Thymus (tissue), 11 donors: Measurements from ENCODE around the gene LCN12. TPM values are rescaled to one million over a fixed set of nuclear protein-coding genes. Genes with fewer than 3 reads are reported as not detected.

Source experiments
- DNase-seq, 9 donors: peaks; one replicate each; pipeline ENCODE4 v3.0.0-alpha.2; 2013; ENCODE audit warnings: low spot score in 9 of 9, low read depth in 6 of 9, missing footprints in 1 of 9
- H3K27ac ChIP-seq, 2 donors: one replicate each; pipeline ENCODE4 v1.5.1; 2013; ENCODE audit warnings: control low read depth in 1 of 2, low read depth in 1 of 2, low read length in 1 of 2, mild to moderate bottlenecking in 1 of 2, moderate library complexity in 1 of 2
- H3K27me3 ChIP-seq, 2 donors: one replicate each; pipeline ENCODE4 v1.5.1; 2013; ENCODE audit warnings: low read length in 1 of 2; ENCODE audit not compliant: control insufficient read depth in 2 of 2, insufficient read depth in 1 of 2
- H3K36me3 ChIP-seq, 2 donors: one replicate each; pipeline ENCODE4 v1.5.1; 2013; ENCODE audit warnings: low read length in 1 of 2, mild to moderate bottlenecking in 1 of 2, moderate library complexity in 1 of 2; ENCODE audit not compliant: control insufficient read depth in 2 of 2, insufficient read depth in 2 of 2
- H3K4me1 ChIP-seq, 2 donors: one replicate each; pipeline ENCODE4 v1.5.1; 2013; ENCODE audit warnings: low read length in 2 of 2; ENCODE audit not compliant: control insufficient read depth in 2 of 2, insufficient read depth in 2 of 2
- H3K4me3 ChIP-seq, 2 donors: one replicate each; pipeline ENCODE4 v1.5.1; 2013; ENCODE audit warnings: low read length in 2 of 2, control low read depth in 1 of 2, mild to moderate bottlenecking in 1 of 2
- H3K9me3 ChIP-seq, 2 donors: one replicate each; pipeline ENCODE4 v1.5.1; 2013; ENCODE audit warnings: low read length in 1 of 2, mild to moderate bottlenecking in 1 of 2; ENCODE audit not compliant: control insufficient read depth in 2 of 2, insufficient read depth in 1 of 2
- WGBS: extraction: QIAGEN DNeasy Blood & Tissue Kit; methylation state at CpG from one replicate; pipeline ENCODE4 v1.1.7; 2013; 5-methylcytosine and 5-hydroxymethylcytosine counted together
- polyA plus RNA-seq: library from polyadenylated mRNA; stranded (reverse); fragments of 200-250 nt; gene quantifications from one replicate; pipeline ENCODE4 v1.2.3, GENCODE V29; 2013
- total RNA-seq: library from RNA; stranded (reverse); fragments of 120-200 nt; gene quantifications from one replicate; pipeline ENCODE4 v1.2.4, GENCODE V29; 2013
- donor health status: healthy.

The LCN12 gene
- total and polyA plus RNA-seq, 2 donors, result 4.2 to 14.4 TPM

DNA sequence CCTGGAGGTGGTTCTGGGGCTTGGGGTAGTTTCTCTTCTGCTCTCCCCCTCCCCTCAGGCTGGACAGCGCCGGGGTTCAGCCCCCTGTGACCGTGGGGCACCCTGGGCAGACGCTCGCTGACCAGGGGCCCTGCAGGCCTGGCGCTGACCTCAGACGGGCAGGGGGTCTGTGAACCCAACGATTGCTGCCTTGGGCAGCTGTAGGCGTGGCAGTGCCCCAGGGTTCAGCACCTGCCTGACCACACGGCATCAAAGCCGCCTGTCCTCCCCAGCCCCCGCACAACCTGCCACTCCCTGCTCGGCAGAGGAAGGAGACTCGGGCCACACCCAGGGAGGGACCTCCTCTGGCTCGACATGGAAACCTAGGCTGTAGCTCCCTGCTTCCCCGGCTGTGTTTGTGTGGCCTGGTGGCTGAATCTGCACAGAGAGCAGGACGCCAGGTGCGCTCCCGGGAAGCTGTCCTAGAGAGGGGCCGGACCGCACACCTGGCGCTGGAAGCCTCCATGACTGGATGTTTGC lies 12.2 kb downstream of the LCN12 start:
- Histone ChIP-seq H3K9me3 (peaks cover 0 to 4% of the 10 kb centered on the region in 2 donors), H3K27ac (no peak overlapping the region), H3K4me3 (no peak overlapping the region), H3K4me1 (peaks cover 32 to 64% of the 10 kb centered on the region in 2 donors), H3K36me3 (no peaks in the 10 kb centered on the region), H3K27me3 (peaks cover 0 to 3% of the 10 kb centered on the region in 2 donors)
- DNase-seq, result no peak
- WGBS, result 91% methylated on average over 22 of the region's 22 CpGs

DNA sequence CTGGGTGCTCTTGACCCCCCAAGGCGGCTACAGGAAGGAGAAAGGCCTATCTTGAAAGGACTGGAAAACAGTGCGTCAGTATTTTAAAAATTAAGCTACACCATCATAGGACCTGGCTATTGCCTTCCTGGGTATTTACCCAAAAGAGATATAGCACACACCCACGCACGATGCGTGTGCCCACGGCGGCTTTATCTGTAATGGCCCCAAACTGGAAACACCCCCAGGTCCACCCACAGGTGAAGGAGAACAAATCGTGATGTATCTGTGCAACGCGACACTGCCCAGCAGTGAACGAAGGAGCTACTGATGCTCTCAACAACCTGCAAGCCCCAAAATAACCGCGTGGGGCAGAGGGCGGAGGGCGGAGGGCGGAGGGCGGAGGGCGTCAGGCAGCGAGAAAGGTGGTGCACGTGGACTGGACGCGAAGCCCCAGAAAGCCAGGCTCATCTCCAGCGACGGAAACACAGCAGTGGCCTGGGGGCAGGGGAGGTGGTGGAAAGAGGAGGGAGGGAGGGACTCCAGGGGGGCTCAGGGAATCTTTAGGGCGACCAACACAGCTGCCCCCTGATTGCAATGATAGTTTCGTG lies 12.9 kb downstream of the LCN12 start:
- Histone ChIP-seq H3K27ac (peak overlapping the region in 1 of 2 donors; percentile 26), H3K4me1 (peaks cover 25 to 58% of the 10 kb centered on the region in 2 donors), H3K4me3 (no peak overlapping the region), H3K27me3 (peaks cover 0 to 3% of the 10 kb centered on the region in 2 donors), H3K9me3 (peaks cover 0 to 4% of the 10 kb centered on the region in 2 donors), H3K36me3 (no peaks in the 10 kb centered on the region)
- WGBS, result 95% methylated on average over 26 of the region's 26 CpGs
- no peak for DNase-seq

DNA sequence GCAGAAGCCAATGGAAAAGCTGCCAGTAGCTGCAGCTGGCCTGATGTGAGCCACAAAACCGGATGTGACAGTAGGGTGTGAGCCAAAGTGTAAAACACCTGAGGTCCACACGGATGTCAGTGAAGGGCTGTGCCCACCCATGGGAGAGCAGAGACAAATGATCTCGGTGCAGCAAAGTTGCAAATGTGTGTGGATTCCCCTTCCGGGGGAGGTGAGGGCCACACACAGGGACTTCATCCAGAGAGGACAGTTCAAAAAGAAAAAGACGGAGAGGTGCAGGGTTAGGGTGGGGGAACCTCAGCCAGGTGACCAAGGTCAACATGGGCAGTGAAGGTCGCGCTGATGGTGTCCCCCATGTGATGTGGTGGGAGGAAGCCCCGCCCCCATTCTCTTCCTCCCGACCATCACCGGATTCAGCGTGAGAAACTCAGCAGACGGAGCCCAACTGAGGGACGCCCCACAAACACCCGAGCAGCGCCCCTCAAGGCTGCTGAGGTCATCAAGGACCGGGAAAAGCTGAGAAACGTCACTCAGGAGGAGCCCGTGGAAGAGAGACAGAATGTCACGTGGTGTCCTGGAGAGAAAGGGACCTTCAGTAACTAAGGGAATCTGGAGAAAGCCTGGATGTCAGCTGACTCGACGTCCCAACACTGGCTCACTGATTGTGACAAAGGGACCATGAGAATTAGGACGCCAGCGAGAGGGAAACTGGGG lies 13.9 kb downstream of the LCN12 start:
- Histone ChIP-seq H3K27ac (peak overlapping the region; percentile 53 to 58), H3K4me1 (peaks cover 18 to 58% of the 10 kb centered on the region in 2 donors), H3K4me3 (peak overlapping the region in 1 of 2 donors; percentile 29), H3K9me3 (peaks cover 0 to under 1% of the 10 kb centered on the region in 2 donors), H3K27me3 (peaks cover 0 to 3% of the 10 kb centered on the region in 2 donors), H3K36me3 (no peaks in the 10 kb centered on the region)
- WGBS, result 24% methylated on average over 23 of the region's 23 CpGs
- peak in 2 of 9 donors; percentile 30 to 38 for DNase-seq

DNA sequence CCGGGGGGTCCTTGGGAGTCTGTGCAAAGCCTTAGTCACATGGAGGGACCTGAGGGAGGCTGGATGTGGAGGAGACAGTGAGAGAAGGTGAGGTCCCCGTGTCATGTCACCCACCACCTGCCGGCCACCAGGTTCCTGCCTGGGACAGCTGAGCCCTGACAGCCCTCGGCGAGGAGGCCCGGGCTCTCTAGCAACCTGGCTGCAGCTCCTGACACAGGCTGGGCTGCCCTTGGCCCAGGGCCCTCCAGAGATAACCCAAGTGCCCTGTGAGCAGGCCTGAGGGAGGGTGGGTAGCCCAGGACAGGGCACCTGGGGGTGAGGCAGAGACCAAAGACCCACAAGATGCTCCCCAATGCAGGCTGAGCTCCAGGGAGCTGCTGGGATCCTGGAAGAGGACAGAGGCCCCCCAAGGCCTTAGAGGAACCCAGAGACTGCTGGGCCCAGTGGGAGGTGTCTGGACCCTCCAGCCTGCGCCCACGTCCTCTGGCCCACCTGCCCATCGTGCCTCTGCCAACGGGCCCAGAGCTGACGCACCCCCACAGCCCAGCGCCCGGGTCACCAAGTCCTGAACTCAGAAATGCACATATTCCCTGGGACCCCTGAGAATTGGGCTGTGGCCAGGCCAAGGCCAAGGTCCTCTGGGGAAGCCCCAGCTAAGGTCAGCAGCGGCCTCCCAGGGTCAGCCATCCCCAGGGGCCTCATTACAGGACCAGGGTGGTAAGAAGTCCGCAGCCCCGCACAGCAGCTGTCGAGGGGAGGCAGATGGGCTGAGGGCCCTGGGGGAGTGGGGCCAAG lies 16.5 kb downstream of the LCN12 start:
- H3K36me3 ChIP-seq, result no peaks in the 10 kb centered on the region
- H3K4me1 ChIP-seq, result peaks cover 13 to 33% of the 10 kb centered on the region in 2 donors
- no peak overlapping the region for H3K4me3 ChIP-seq
- no peak for DNase-seq
- H3K27me3 ChIP-seq, result peaks cover 2 to 3% of the 10 kb centered on the region in 2 donors
- no peak overlapping the region for H3K27ac ChIP-seq
- no peaks in the 10 kb centered on the region for H3K9me3 ChIP-seq
- 93% methylated on average over 17 of the region's 17 CpGs for WGBS

DNA sequence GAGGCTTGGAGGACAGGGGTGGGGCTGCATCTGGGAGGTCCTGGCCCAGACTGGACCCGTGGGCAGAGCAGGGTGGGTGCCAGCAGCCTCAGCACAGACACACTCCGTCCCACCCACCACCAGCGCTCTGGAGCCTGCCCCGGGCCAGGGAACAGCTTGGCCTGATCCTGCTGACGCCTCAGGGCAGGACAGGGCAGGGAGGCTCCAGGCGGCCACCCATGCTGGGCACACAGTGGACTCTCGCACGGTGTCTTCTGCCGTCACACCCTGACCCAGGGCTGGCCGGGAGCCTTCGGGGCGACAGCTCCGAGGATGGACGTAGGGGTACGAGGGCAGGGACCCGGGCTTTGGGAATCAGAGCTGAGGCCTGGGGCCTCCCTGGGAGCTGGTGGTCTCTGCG lies 17.1 kb downstream of the LCN12 start:
- DNase-seq, result no peak
- Histone ChIP-seq H3K27me3 (peaks cover 2 to 7% of the 10 kb centered on the region in 2 donors), H3K9me3 (no peaks in the 10 kb centered on the region), H3K4me1 (peaks cover 13 to 30% of the 10 kb centered on the region in 2 donors), H3K36me3 (no peaks in the 10 kb centered on the region), H3K27ac (no peak overlapping the region), H3K4me3 (no peak overlapping the region)
- 95% methylated on average over 17 of the region's 17 CpGs for WGBS

DNA sequence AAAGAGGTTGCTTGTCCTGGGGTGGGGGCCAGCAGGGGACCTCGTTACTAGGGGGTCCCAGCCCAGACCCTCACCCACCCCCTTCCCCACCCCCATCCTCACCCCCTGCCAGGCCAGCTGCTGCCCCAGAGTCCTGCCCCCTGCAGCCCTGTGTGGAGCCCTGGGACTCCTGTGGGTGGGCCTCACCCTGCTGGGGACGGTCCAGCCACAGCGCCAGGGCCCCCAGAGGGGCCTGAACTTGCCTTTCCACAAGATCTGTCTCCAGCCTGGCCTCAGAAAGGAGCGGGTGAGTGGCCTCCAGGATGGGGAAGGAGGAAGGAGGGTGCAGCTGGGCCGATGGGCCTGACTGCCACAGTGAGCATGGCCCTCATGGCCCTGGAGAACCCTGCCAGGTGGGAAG lies 17.7 kb downstream of the LCN12 start:
- Histone ChIP-seq H3K36me3 (no peaks in the 10 kb centered on the region), H3K27ac (no peak overlapping the region), H3K4me3 (no peak overlapping the region), H3K9me3 (no peaks in the 10 kb centered on the region), H3K4me1 (peaks cover 10 to 24% of the 10 kb centered on the region in 2 donors), H3K27me3 (peaks cover 2 to 12% of the 10 kb centered on the region in 2 donors)
- 96% methylated on average over 5 of the region's 5 CpGs for WGBS
- no peak for DNase-seq

DNA sequence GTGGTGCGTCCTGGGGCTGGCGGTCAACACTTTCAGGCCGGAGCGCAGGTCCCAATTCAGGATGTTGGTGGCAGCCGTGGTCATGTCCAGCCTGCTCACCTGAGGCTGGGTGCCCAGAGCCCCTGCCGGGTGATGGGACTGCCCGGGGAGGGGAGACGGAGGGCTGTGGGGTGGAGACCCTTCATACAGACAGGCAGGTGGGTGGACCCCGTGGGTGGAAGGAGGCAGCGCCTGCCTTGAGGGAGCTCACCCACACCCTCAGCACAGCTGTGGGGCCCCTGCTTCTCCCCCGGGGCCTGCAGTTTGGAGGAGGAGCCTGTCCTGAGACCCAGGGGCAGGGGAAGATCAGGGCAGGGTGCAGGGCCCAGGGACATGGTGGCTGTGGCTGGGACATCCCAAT lies 18.3 kb downstream of the LCN12 start:
- DNase-seq, result no peak
- H3K4me3 ChIP-seq, result no peak overlapping the region
- WGBS, result 80% methylated on average over 11 of the region's 11 CpGs
- H3K9me3 ChIP-seq, result no peaks in the 10 kb centered on the region
- H3K27ac ChIP-seq, result no peak overlapping the region
- peaks cover 8 to 23% of the 10 kb centered on the region in 2 donors for H3K4me1 ChIP-seq
- H3K36me3 ChIP-seq, result no peaks in the 10 kb centered on the region
- H3K27me3 ChIP-seq, result peaks cover 2 to 18% of the 10 kb centered on the region in 2 donors

DNA sequence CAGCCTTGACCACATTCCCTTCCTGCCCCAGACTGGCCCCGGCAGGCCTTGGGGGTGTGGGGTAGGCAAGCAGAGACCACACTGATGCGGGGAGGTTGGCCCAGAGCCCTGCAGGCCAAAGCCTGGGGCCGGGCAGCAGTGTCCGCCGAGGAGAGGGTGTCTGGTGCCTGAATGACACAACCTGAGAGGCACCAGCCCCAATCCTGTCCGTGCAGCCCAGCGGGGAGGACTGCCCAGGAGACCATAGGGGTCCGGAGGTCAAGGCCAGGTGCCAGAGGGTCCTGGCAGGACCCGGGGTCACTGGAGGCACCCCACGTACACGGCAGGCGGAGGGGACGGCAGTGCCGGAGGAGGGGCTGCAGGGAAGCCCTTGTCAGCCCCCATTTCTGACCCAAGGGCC lies 19.7 kb downstream of the LCN12 start:
- H3K36me3 ChIP-seq, result no peaks in the 10 kb centered on the region
- DNase-seq, result no peak
- H3K27me3 ChIP-seq, result peaks cover 3 to 28% of the 10 kb centered on the region in 2 donors
- no peak overlapping the region for H3K27ac ChIP-seq
- H3K4me3 ChIP-seq, result no peak overlapping the region
- no peaks in the 10 kb centered on the region for H3K9me3 ChIP-seq
- H3K4me1 ChIP-seq, result peaks cover 0 to 16% of the 10 kb centered on the region in 2 donors
- 94% methylated on average over 14 of the region's 14 CpGs for WGBS
